Prostate gland (tissue), 2 donors: ENCODE data around the gene TMEM218.

Source experiments
- POLR2AphosphoS5 ChIP-seq: sonication (generic); formaldehyde crosslinking; IDR thresholded peaks from one replicate; pipeline ENCODE4 v1.6.1; 2017; ENCODE audit warnings: antibody characterized with exemption
- TF ChIP-seq, protein P1 (sequence below), 4 experiments: fragments of 200-600 bp in 2 of 4; fragments of 450-650 bp in 2 of 4; sonication (generic) in 2 of 4; IDR thresholded peaks; 1 replicate in 3 of 4; 2 replicates in 1 of 4; pipeline ENCODE4 v1.5.1; 2016 to 2019; ENCODE audit warnings: antibody characterized with exemption in 4 of 4, mild to moderate bottlenecking in 2 of 4, moderate library complexity in 2 of 4

- TF ChIP-seq, protein P1, sequence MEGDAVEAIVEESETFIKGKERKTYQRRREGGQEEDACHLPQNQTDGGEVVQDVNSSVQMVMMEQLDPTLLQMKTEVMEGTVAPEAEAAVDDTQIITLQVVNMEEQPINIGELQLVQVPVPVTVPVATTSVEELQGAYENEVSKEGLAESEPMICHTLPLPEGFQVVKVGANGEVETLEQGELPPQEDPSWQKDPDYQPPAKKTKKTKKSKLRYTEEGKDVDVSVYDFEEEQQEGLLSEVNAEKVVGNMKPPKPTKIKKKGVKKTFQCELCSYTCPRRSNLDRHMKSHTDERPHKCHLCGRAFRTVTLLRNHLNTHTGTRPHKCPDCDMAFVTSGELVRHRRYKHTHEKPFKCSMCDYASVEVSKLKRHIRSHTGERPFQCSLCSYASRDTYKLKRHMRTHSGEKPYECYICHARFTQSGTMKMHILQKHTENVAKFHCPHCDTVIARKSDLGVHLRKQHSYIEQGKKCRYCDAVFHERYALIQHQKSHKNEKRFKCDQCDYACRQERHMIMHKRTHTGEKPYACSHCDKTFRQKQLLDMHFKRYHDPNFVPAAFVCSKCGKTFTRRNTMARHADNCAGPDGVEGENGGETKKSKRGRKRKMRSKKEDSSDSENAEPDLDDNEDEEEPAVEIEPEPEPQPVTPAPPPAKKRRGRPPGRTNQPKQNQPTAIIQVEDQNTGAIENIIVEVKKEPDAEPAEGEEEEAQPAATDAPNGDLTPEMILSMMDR (IDR thresholded peaks at IDR 0.05): no peak
- no peak for TF ChIP-seq POLR2AphosphoS5
Measured at GRCh38 chr11:125074511-125075241, 36.8 kb downstream of the TMEM218 start.
